GM12892 (cell line): Measurements from ENCODE around the gene PROM1.

Experiments used
- DNase-seq: peaks from one replicate; pipeline ENCODE4 v3.0.0; 2011; ENCODE audit not compliant: insufficient read length
- FAIRE-seq: peaks from 2 replicates; lab custom pipeline; 2011; peaks lifted over from hg19 to GRCh38; lab: Jason Lieb, UNC
- POLR2A ChIP-seq: IDR thresholded peaks from 2 replicates; pipeline ENCODE4 v1.6.1; 2011; ENCODE audit warnings: low read depth, low read length, control low read depth
- POLR2AphosphoS5 ChIP-seq: IDR thresholded peaks from 2 replicates; pipeline ENCODE4 v1.6.1; 2011; ENCODE audit warnings: low read depth, low read length, control low read depth
- TAF1 ChIP-seq: IDR thresholded peaks from 2 replicates; pipeline ENCODE4 v1.6.1; 2011; ENCODE audit warnings: low read depth, mild to moderate bottlenecking, control low read depth, low read length, borderline replicate concordance

Gene PROM1

DNA sequence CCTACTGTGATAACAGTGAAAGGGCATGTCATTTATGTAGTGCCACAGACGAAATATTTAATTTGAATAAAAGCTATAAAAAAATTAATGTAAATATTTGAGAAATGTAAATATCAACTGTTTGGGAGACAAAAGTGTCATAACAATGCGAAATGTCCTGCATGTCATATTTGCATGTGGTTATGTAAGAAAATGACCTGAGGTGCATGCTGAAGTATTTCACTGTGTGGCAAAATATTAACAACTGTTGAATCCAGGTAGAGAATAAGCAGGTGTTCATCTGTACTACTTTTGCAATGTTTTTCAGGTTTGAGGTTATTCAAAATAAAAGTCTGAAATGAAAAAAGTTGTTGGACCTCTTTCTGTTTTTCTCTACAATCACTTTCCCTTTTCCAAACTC, 30.9 kb downstream of the PROM1 start:
- no peak for DNase-seq
- TF ChIP-seq POLR2AphosphoS5 (no peak), POLR2A (no peak), TAF1 (no peak)
- FAIRE-seq: no peak

DNA sequence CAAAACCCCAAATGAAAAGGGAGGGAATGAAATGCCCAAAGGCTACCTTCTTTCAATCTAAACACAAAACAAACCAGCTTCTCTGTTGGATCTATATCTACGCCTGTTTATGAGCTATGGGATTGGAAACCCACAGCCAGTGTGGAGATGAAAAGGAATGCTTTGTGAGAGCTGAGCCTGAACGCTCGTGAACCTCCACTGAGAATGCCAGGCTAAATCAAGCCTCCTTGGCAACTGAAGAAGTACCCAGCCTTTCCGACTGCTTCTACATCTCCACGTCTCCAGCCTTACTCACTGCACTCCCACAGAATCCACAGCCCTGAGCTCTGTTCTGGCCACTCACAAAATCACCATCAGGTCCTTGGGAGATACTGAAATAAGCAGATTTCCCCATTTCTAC, 31.8 kb downstream of the PROM1 start:
- TF ChIP-seq POLR2A: no peak
- TF ChIP-seq TAF1: no peak
- no peak for TF ChIP-seq POLR2AphosphoS5
- DNase-seq (no peak), FAIRE-seq (no peak)

DNA sequence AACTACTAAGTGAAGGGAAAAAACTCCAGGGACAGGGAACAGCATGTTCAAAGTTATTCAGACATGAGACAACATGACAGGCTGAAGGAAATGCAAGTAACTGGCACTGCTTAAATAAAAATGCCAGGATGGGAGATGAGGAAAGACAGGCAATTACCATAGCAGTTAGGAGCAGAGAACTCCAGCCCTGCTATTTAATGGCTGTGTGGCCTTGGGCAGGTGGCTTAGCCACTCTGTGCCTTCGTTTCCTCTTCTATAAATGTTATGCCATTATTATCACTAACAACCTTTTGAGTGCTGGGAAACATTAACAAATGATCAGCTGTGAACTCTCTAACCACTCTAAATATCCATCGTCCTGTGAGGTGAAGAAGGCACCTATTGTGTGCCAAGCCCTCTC, 32.7 kb downstream of the PROM1 start:
- TF ChIP-seq TAF1 (no peak), POLR2AphosphoS5 (no peak), POLR2A (no peak)
- no peak for DNase-seq
- FAIRE-seq: no peak

GRCh38 chr4:16050669-16051068, 33.2 kb downstream of the PROM1 start:
- FAIRE-seq: no peak

DNA sequence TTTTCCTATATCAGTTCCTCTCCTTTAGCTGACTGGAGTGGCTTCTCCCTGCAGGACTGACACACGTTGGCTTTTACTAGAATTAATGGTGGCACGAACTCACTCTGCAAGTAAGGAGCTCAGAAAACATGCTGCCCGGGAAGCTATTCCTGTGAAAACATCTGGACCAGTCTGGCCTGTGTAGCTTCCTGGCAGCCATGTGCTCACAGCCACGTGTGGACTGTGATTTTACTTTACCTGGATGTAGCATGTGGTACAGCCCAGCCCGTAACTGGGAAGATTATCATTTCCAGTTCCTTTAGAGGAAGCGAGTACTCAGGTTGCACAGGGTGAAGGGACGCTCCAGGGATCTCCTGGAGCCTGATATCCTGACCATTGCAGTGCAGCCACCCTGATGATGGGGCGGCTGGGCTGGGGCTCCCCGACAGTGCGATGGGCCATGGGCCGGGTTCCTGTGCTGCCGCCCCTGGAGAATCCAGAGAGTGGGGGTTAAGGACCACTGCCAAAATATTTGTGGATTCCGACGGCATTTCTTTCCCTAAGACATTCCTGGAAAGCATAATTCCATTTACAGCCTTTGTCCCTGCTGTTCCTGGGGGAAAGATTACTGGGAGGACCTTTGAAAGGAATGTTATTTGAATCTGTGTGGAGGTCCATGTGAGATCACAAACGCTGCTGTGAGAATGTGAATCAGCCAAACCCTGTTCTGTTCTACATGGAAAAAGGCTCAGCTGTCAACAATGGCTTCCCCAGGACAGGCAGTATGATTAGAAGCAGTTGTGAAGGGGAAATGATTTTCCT, 35.0 kb downstream of the PROM1 start:
- no peak for TF ChIP-seq POLR2A
- TF ChIP-seq TAF1: no peak
- no peak for TF ChIP-seq POLR2AphosphoS5
- no peak for DNase-seq
- no peak for FAIRE-seq

More at GRCh38 chr4:16050669-16051068, 33.2 kb downstream of the PROM1 start:
- no peak for DNase-seq
- TF ChIP-seq POLR2A: no peak
- no peak for TF ChIP-seq POLR2AphosphoS5
- TF ChIP-seq TAF1: no peak

DNA sequence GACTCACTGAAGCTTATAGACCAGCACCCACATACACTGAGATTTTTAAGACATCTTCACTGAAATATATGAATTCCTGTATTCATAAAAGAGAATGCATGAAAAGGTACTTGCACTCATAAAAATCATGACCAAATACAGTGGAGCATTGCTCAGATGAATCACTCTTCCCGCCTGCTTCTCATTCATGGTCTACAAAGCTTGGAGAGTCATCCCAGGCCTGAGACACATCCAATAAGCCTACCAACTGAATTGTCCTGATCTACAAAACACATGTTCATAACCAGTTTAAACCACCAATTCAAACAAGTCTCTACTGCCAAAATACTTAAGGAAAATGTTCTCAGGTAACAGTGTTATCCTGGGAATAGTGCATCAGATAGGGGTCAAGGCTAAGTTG, 38.1 kb downstream of the PROM1 start:
- TF ChIP-seq POLR2A (no peak), POLR2AphosphoS5 (no peak), TAF1 (no peak)
- DNase-seq (no peak), FAIRE-seq (no peak)

DNA sequence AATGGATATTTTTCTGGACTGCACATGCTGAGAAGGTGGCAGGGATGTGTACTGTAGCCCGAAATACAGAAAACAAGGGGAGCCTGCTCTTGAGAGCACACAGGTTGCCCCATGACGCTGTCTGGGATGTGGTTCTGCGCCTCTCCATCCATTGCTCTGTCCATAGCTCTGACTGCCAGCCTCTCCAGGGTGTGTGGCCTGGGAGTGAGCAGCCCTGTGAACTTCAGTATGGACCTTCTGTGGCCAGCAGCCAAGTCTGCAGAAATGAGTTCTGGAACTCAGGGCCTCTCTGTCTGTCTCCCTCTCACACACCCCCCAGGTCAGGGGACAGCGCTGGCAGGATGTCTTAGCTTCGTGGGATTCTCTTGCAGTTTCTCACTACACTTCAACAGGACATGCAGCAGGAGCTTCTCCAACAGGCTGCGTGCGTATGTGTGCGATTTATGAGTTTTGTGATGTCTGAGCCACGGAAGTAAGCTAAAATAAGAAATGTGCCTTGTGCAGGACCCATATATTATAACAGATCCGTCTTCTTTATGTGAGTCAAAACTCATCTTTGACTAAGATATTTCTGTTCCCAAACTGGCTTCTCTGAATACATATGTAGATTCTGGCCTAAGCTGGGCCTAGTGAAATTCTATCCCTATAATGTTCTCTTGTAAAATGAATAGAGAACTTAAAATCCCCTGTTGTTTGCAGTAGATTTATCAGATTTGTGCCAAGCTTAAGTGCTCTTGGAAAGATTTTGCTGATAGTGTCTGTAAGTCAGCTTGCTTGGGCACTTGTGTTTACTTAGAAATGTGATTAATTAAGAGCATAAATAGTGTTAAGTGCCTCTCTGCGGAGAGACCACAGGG, 40.0 kb downstream of the PROM1 start:
- FAIRE-seq: no peak
- no peak for DNase-seq
- no peak for TF ChIP-seq TAF1
- no peak for TF ChIP-seq POLR2A
- TF ChIP-seq POLR2AphosphoS5: no peak

DNA sequence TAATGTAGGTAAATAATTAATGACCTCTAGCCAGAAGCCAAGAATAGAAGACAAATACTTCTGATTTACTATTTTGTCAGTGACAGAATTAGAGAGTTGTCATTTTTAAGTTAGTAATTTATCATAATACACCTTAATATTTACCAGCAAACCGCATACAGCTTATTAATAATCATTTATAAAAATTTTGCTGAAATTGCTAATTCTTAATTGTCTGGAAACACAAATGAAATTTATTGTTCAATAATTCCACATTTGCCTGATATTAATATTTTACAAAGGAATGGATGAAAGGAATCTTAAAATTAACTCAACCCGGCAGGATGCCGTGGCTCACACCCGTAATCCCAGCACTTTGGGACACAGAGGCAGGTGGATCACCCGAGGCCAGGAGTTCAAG, 44.7 kb downstream of the PROM1 start:
- no peak for DNase-seq
- no peak for FAIRE-seq
- no peak for TF ChIP-seq POLR2A
- no peak for TF ChIP-seq POLR2AphosphoS5
- TF ChIP-seq TAF1: no peak

DNA sequence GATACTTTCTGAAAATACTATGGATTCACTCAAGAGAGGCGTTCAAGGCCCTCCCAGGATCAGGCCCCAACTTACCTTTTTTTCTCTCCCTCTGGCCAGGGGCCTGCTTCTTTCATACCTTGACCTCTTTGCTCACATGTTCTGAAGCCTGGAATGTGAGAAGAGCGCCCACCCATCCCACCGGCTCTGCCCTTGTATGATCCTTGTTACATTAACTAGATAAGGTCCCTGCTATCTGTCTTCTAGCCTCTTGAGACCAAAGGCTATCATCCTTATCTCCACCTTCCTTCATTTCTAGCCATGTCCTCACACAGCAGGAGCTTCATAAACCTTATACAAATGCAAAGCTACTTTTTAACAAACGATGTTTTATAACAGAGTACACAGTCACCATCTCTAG, 45.9 kb downstream of the PROM1 start:
- DNase-seq (no peak), FAIRE-seq (no peak)
- TF ChIP-seq POLR2A (no peak), TAF1 (no peak), POLR2AphosphoS5 (no peak)

DNA sequence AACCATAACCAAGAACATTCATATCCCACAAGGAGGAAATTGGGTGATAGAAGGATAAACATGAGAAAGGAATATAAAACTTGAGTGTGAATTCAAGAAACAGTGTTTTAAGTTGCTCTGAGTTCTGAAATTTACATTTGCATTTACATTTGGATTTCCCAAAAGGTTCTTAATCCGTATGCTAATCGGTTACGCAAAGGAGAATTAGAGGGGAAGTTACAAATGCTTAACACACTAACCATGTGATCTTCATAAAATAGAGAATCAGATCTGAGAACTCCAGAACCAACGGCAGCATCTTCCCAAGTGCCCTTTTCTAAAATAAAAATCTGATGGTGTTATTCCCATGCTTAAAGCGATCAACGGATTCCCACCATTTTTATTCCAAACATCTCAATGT, 48.0 kb downstream of the PROM1 start:
- DNase-seq (no peak), FAIRE-seq (no peak)
- no peak for TF ChIP-seq POLR2A
- TF ChIP-seq TAF1: no peak
- TF ChIP-seq POLR2AphosphoS5: no peak

GRCh38 chr4:16034010-16034748, 49.6 kb downstream of the PROM1 start:
- TF ChIP-seq POLR2A (no peak), TAF1 (no peak), POLR2AphosphoS5 (no peak)
- FAIRE-seq: no peak
- DNase-seq: no peak
